Measurements from ENCODE around the gene SCYGR4.
"Not testable (repeated sequence)": the region's sequence is repeated elsewhere in the genome, so short reads cannot be mapped to it uniquely, and the experiment has no call there.

The SCYGR4 gene

GRCh38 chr2:227617316-227618230 lies at the start of gene SCYGR4:
Gene SCYGR4, plus strand, starts transcription at chr2:227617498. Its CDS starts 0 bp downstream, at chr2:227617498.
- DNase-seq: no peak

GRCh38 chr2:227568852-227569169 lies 48.5 kb upstream of the SCYGR4 start:
- DNase-seq: no peak

GRCh38 chr2:227570615-227571014 lies 46.7 kb upstream of the SCYGR4 start:
- no peak for DNase-seq

- DNase-seq: no peak
Measured at GRCh38 chr2:227576110-227576509, 41.2 kb upstream of the SCYGR4 start.

- DNase-seq: no peak
Measured at GRCh38 chr2:227576812-227577211, 40.5 kb upstream of the SCYGR4 start.

GRCh38 chr2:227577555-227577954 lies 39.7 kb upstream of the SCYGR4 start:
- DNase-seq: no peak

GRCh38 chr2:227578642-227579041 lies 38.7 kb upstream of the SCYGR4 start:
- DNase-seq: no peak

GRCh38 chr2:227579791-227580190 lies 37.5 kb upstream of the SCYGR4 start:
- DNase-seq: no peak

GRCh38 chr2:227582369-227582768 lies 34.9 kb upstream of the SCYGR4 start:
- no peak for DNase-seq

GRCh38 chr2:227592694-227593387 lies 24.5 kb upstream of the SCYGR4 start:
- no peak for DNase-seq

- no peak for DNase-seq
Measured at GRCh38 chr2:227595797-227596196, 21.5 kb upstream of the SCYGR4 start.

- no peak for DNase-seq
Measured at GRCh38 chr2:227597036-227597435, 20.3 kb upstream of the SCYGR4 start.

GRCh38 chr2:227597998-227598397 lies 19.3 kb upstream of the SCYGR4 start:
- DNase-seq: no peak

GRCh38 chr2:227598835-227599503 lies 18.3 kb upstream of the SCYGR4 start, which contains the start of gene SCYGR2:
Gene SCYGR2, plus strand, starts transcription at chr2:227598893. Its CDS starts 0 bp downstream, at chr2:227598893.
- not testable (repeated sequence) for DNase-seq

- no peak for DNase-seq
Measured at GRCh38 chr2:227602358-227602757, 14.9 kb upstream of the SCYGR4 start.

GRCh38 chr2:227606476-227606875 lies 10.8 kb upstream of the SCYGR4 start:
- no peak for DNase-seq

- DNase-seq: no peak
Measured at GRCh38 chr2:227607941-227608340, 9.4 kb upstream of the SCYGR4 start.

- no peak for DNase-seq
Measured at GRCh38 chr2:227608561-227609338, 8.5 kb upstream of the SCYGR4 start.

GRCh38 chr2:227610123-227610522 lies 7.2 kb upstream of the SCYGR4 start:
- DNase-seq: no peak

- peak; percentile 5 for DNase-seq
Measured at GRCh38 chr2:227612546-227613271, 4.6 kb upstream of the SCYGR4 start.

GRCh38 chr2:227613272-227613660 lies 4.0 kb upstream of the SCYGR4 start:
- no peak for DNase-seq

GRCh38 chr2:227614246-227614645 lies 3.1 kb upstream of the SCYGR4 start:
- DNase-seq: no peak
